Measurements from ENCODE around the gene VTI1A.
A peak's percentile ranks its signal among the peaks of the same experiment; 100 is the strongest.

The VTI1A gene

DNA sequence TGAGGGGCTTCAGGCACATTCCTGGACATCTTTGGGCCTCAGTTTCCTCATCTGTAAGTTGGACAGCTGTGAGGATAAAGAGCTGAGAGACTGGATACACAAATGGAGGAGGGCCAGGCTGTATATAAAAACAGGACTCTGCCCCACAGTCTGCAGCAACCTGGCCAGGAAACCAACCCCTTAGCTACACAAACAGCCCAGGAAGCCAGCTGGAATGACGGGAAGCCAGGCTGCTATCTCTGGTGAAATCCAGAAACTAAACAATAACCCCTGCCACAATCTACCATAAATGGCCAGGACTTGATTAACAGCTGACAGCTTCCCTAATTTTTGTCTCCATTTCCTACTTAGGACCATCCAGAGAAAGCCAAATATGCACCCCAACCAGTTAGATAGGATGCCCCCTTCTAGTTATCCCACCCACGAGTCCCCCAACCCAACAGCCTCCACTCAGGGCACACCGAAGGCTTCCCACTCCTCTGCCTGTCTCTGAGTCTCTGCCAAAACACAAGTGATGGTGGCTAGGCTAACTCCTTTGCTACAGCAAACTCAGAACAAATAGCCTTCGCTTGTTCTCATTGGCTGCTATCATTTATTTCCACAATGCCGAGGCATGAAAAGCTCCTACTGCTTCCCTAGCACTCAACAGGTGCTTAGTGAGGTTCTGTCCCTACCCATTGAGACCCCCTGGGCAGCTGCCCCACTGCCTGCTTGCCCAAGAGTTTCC is 393.1 kb downstream of the VTI1A start:
- H3K4me3 ChIP-seq (ENCODE audit: low read depth, low read length): no peak overlapping the region
- TF ChIP-seq, protein P1, sequence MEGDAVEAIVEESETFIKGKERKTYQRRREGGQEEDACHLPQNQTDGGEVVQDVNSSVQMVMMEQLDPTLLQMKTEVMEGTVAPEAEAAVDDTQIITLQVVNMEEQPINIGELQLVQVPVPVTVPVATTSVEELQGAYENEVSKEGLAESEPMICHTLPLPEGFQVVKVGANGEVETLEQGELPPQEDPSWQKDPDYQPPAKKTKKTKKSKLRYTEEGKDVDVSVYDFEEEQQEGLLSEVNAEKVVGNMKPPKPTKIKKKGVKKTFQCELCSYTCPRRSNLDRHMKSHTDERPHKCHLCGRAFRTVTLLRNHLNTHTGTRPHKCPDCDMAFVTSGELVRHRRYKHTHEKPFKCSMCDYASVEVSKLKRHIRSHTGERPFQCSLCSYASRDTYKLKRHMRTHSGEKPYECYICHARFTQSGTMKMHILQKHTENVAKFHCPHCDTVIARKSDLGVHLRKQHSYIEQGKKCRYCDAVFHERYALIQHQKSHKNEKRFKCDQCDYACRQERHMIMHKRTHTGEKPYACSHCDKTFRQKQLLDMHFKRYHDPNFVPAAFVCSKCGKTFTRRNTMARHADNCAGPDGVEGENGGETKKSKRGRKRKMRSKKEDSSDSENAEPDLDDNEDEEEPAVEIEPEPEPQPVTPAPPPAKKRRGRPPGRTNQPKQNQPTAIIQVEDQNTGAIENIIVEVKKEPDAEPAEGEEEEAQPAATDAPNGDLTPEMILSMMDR (IDR thresholded peaks at IDR 0.05; ENCODE audit: low read depth, low read length): no peak
- in situ Hi-C loops (cut with HindIII; ENCODE audit: low sequenced_read_pairs): no loop called here
- no peak for DNase-seq (ENCODE audit: low read depth, low spot score)

DNA sequence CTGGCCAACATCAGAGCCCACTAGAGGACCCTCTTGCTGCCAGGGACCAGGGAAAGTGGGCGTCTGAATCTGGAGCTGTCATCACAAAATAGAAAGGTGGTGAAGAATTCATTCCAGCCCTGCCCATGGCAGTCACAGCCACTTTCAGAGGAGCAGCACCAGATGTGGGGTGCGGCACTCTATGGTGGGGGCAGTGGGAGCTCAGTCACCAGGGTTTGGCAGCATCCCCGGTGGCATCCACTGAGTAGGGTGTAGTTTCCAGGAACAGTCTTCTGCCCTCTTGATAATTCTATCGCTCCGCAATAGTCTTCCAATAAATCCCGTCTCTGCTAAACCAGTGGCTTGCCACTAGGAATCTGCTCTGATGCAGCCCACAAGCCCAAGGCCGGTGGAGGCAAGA is 394.5 kb downstream of the VTI1A start:
- TF ChIP-seq, protein P1 (IDR thresholded peaks at IDR 0.05; ENCODE audit: low read depth, low read length): no peak
- in situ Hi-C loops (cut with HindIII; ENCODE audit: low sequenced_read_pairs): no loop called here
- DNase-seq (ENCODE audit: low read depth, low spot score): no peak

DNA sequence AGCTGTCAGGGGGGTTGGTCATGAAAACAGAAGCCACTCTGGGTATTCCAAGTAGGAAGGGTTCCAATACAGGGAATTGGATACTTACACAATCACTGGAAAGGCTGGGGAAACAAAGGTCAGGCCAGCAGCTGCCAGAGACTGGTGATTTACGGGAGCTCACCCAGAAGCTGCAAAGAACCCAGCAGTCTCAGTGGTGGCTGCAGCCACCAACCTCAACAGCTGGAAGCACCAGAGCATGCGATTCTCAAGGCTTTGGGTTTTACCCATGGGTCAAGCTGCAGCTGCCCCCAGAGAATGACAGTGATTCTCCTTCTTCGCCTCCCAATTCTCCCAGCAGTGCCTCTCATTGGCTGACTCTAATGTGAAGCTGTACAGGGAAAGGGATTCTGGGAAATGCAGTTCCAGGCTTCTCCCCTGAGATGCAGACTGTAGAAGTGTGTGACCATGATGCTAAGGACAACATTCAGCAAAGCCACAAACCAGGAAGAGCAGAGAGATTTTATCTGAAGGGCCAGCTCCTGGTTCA is 395.9 kb downstream of the VTI1A start:
- no peak for DNase-seq (ENCODE audit: low read depth, low spot score)
- H3K4me3 ChIP-seq (ENCODE audit: low read depth, low read length): no peak overlapping the region
- in situ Hi-C loops (cut with HindIII; ENCODE audit: low sequenced_read_pairs): no loop called here
- TF ChIP-seq, protein P1 (IDR thresholded peaks at IDR 0.05; ENCODE audit: low read depth, low read length): no peak

More for the DNA sequence above, 394.5 kb downstream of the VTI1A start:
- H3K4me3 ChIP-seq (ENCODE audit: low read depth, low read length): no peak overlapping the region

DNA sequence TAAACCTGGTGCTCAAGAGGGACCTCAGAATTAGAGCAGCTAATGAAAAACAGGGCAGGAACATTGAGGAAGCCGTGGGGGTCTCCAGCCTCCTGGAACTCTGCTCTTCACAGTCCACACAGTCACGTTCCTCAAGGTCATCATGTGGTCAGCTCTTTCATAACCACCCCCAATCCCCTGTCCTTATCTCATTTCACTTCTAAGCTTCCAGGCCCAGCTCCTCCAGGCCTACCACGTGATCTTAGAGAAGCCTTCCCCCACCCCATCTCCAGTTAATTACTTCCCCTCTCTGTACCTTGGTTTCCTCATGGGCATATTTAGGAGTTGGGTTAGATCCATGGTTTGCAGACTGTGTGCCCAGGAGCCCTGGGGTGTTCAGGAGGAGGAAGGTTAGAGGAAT is 396.6 kb downstream of the VTI1A start:
- in situ Hi-C loops (cut with HindIII; ENCODE audit: low sequenced_read_pairs): no loop called here
- TF ChIP-seq, protein P1 (IDR thresholded peaks at IDR 0.05; ENCODE audit: low read depth, low read length): no peak
- no peak for DNase-seq (ENCODE audit: low read depth, low spot score)
- H3K4me3 ChIP-seq (ENCODE audit: low read depth, low read length): no peak overlapping the region

DNA sequence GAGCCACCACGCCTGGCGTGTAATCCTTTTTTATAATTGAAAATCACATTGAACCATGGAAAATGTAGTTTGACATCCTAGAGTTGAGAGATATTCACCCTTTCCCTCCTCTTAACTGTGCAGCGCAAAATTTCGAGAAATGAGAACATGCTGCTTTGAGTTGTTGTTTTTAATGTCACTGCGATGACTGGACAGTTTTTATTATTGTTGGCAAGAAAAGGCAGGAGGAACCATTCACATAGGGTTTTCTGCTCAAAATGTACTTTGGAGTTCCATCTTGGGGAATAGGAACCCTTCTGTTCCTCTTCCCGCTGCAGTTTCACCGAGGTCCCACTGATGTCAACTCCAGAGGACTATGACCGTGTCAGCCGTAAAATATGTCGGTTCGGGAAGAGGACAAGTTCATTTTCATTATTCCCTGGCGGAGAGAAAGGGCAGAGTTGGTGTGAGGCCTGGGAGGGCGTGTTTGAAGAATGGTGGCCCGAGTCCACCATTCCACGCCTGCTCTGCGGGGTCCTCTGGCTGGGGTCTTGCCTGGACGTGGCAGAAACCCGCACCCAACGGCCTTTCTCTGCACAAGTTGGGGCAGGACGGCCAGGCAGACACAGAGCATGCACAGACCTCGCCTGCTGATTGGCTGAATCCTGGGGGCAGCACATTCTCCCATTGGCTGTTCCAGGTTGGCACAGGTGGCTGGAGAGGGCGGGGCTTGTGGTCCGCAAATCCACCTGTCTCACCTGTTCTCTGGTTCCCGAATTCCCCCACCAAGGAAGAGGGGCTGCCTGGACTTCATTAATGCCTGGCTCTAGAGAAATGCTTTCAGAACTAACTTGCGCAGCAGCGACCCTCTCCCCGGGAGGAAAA is 397.9 kb downstream of the VTI1A start:
- in situ Hi-C loops (cut with HindIII; ENCODE audit: low sequenced_read_pairs): no loop called here
- TF ChIP-seq, protein P1 (IDR thresholded peaks at IDR 0.05; ENCODE audit: low read depth, low read length): no peak
- H3K4me3 ChIP-seq (ENCODE audit: low read depth, low read length): no peak overlapping the region
- peak; percentile 35 for DNase-seq (ENCODE audit: low read depth, low spot score)

DNA sequence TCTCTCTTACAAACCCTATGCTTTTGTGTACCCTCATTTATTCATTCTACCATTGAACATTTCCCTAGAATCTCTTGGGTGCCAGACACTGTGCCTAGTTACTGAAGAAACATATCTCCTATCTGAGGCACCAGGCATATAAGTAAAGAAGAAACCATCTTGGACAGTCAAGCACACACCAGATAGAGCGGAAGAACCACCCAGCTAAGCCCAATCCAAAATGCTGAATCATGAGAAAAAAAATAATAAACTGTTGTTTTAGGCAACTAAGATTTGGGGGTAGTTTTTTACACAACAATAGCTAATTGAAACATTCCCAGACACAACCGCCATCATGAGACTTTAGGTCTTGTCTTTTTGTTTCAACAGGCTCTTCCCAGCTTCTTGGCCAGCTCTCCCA is 400.8 kb downstream of the VTI1A start:
- TF ChIP-seq, protein P1 (IDR thresholded peaks at IDR 0.05; ENCODE audit: low read depth, low read length): no peak
- no peak overlapping the region for H3K4me3 ChIP-seq (ENCODE audit: low read depth, low read length)
- in situ Hi-C loops (cut with HindIII; ENCODE audit: low sequenced_read_pairs): no loop called here
- DNase-seq (ENCODE audit: low read depth, low spot score): no peak

Data from astrocyte of the spinal cord (primary cell).